Stimulated activated CD4-positive, alpha-beta T cell treated with anti-CD3 and anti-CD28 coated beads, Interleukin-2, amount 100 ng/mL, for 4 hours (primary cell): Measurements from ENCODE around the gene RHBDF1.
A peak's percentile ranks its signal among the peaks of the same experiment; 100 is the strongest.

Experiments
- DNase-seq: peaks from one replicate; pipeline ENCODE4 v3.0.0-alpha.2; 2020; ENCODE audit warnings: low read depth

The RHBDF1 gene, protein sequence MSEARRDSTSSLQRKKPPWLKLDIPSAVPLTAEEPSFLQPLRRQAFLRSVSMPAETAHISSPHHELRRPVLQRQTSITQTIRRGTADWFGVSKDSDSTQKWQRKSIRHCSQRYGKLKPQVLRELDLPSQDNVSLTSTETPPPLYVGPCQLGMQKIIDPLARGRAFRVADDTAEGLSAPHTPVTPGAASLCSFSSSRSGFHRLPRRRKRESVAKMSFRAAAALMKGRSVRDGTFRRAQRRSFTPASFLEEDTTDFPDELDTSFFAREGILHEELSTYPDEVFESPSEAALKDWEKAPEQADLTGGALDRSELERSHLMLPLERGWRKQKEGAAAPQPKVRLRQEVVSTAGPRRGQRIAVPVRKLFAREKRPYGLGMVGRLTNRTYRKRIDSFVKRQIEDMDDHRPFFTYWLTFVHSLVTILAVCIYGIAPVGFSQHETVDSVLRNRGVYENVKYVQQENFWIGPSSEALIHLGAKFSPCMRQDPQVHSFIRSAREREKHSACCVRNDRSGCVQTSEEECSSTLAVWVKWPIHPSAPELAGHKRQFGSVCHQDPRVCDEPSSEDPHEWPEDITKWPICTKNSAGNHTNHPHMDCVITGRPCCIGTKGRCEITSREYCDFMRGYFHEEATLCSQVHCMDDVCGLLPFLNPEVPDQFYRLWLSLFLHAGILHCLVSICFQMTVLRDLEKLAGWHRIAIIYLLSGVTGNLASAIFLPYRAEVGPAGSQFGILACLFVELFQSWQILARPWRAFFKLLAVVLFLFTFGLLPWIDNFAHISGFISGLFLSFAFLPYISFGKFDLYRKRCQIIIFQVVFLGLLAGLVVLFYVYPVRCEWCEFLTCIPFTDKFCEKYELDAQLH

DNA sequence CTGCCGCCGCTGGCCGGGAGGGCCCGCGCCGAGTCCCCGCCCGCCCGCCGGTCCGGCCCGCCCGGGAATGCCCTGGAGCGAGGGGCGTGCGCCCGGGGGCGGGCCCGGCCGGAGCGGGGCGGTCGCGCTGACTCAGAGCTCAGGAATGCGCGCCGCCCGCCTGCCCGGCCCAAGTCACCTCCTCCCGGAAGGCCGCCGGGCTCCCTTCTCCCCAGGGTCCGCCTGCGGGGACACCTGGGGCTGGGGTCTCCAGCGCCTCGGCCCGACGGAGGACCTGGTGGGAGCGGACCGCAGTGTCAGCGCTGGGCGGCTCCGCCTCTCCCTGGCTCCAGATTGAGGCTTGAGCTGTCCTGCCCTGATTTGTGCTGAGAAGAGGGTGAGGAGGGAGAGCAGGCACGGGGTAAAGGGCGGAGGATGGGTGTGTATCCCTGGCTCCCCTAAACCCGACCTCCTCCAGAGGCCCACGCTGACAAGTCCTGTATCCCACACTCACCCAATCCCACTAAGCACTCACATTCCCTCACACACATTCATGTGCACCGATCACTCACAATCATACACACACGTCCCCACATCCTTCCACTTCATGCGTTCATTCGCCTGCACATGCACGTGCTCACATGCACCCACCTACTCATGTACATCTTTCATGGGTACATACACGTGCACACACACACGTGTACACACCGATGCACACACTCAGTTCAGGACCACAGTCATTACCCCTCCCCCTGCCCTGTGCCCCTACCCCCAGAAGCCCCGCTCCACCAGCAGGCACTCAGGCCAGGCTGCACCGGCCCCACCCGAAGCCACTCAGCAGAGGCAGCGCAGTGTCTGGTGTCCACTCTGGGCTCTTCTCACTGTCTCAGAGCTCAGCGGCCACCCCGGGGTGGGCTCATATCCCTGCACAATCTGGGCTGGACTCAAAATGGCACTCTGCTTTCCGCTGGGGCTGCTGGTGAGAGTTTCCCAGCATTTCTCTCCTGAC is at the start of gene RHBDF1:
RHBDF1 (minus strand) TSS at position 71 of the 988 bp plus-strand sequence. CDS start 7,616 bp downstream, outside the sequence.
- DNase-seq, result no peak

DNA sequence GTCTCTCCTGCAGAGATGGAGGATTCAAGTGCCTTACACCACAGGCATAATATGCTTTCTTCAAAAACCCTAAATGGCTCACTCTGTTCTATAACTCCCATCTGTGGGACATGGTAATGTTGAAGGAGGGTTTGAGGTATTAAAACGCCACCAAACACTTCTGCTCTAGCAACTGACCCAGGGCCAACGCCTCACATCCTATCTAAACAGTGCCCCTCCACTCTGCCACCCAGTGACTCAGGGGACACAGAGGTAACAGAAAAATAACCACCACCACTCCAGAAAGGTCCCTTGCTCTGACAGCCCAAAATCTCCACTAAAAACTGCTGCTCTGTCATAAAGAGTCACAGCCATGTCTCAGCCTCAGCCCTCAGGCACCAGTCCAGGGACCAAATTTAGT is 48.3 kb upstream of the RHBDF1 start:
- no peak for DNase-seq

DNA sequence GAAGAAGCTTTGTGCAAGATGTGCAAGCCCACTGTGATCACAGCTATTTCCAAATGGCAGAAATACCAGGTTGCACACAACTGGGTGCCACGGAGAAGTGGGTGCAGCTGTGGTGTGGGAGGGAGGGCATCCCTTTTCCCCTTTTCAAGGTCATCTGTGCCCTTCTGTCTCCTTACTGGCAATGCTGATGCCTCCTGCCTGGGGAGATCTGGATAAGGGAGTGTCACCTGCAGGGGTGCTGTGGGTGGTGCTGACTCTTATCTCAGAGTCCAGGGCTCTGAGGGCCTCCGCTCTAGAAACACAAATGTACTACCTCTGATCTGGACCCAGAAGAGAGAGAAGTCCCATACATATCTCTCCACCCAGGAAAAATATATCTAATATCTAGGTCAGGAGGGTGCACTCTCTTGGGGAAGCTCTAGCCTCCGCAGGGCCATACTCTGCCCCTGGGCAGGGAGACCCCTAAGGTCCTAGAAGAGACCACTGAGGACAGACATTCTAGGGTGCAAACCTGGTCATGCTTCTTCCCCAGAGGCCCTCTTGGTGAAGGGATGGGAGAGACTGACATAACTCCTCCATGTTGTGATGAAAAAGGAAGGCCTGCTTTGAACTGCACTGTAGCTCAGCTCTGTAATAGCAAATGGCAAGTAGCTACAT is 47.5 kb upstream of the RHBDF1 start:
- DNase-seq, result no peak

DNA sequence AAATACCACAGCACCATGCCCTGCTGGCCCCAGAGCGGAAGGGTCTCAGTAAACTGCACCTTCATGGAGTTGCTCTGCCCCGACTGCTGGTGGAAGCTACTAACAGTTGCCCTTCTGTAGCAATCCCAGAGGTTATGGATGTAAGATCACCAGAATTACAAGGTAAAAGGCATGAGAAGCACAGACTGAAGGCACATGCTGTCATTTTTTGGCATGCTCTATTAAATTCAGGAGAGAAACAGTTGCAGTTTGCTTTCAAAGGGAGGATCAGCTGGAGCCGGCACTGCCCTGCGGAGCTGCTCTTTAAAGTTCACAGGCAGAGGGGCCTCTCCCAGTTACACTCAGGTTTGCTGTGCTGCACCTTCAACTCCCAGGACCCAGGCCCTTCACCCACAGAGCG is 46.9 kb upstream of the RHBDF1 start:
- DNase-seq, result no peak

DNA sequence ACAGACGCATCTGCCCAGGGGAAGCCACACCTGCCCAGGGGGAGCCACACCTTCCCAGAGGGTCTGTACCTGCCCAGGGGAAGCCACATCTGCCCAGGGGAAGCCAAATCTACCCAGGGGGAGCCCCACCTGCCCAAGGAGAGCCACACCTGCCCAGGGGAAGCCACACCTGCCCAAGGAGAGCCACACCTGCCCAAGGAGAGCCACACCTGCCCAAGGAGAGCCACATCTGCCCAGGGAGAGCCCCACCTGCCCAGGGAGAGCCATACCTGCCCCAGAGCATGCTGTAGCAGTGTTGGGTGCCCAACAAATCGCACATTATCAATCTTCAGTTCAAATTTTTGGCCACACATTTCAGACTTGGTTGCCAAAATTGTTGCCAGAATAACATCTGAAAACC is 46.4 kb upstream of the RHBDF1 start:
- no peak for DNase-seq

DNA sequence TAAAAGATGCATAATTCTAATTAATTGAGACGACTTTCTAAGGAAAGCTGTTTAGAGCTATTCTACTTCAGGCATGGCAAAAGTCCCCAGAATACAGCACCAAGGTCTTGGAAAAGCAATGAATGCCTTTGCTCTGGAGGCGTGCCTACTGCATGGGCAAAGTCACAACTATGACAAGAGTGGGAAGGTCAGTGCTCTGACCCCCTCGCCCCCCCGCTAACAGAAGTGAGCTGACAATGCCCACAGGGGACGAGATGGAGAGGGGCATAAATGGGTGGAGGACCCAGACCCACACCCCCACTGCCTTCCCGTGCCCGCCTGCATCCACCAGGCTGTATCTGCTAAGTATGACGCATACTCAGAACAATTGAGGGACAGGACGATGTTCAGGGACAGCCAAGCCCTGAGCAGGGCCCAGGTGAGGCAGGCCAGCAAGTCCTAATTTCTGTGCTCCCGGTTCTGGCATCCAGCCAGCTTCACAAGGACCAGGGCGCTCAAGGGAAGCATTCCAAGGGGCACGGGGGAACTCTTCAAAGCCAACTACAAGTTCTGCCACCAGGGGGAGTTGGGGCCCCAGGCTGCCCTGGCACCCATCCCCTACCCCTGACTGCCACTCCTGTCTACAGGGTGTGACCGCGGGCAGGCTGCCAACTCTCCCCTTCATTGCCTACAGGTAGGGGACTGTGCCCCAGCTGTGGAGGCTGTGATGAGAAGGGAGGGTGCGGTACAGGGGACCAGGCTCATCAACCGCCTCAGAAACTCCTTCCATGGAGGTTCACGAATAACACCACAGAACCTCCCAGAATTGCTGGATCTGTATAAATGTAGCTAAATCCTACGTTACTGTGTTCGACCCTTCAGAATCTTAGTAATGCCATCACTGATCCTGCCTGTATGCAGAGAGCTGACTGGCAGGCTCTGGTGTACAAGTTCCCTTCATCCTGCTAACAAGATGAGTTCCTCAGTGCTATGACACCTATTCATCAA is 45.2 kb upstream of the RHBDF1 start:
- DNase-seq, result peak; percentile 53

DNA sequence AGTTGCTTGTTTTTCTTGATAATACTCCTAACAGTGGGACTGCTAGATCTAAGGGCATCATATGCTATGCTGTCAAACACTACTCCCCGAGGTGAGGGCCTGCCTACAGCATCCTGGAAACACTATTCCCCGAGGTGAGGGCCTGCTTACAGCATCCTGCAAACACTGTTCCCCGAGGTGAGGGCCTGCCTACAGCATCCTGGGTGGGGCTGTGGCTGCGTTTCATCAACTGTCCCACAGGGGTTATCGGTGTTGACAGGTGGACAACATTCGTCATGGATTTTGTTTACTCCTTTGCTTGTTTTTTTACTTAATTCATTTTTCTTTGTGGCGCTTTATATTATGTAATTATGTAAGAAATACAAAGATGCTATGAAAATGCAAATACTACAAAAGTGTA is 43.6 kb upstream of the RHBDF1 start:
- no peak for DNase-seq

DNA sequence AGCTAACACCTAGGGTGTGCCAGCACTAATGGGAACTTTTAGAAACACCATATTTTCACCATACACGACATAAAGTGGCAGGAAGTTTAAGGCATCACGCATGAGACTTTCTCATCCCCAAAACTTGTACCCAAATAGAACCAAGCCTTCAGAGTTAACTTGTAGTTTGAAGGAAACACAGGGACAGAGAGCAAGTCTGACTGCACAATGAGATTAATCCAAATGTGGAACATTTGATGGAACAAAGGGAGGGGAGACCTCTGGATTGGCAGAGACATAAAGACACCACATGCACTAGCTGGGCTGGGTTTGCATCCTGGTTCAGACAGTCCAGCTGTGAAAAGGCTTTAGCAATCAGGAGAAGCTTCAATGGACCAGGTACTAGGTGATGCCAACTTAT is 41.9 kb upstream of the RHBDF1 start:
- no peak for DNase-seq

DNA sequence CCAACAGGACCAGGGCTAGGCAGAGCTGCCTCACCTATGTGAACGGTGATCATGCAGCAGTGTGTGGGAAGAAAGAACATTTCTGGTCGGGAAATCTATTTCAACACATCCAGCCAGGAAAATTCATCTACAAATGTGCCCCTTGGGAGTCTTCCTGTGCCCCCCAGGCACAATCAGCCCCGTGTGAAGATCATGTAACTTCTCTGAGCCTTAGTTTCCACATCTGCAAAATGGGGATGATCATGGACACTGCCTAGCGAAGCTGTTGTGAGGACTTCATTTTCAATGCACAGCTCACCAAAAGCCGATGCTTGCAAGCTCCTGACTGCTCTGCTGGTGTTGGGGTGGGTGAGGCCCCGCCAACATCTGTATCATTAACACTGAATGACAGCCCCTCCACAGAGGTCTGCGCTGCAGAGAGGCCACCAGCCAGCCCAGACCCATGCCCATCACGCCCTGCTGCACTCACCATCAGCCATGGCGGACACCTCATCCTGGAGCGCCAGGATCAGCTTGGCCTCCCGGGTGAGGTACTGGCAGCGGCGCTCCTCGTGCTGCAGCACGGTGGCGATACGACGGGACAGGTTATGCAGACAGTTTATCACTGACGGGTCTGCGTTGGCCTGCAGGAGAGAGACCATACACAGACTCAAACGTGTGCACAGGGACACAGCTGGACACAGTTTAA is 39.9 kb upstream of the RHBDF1 start:
- DNase-seq, result no peak

DNA sequence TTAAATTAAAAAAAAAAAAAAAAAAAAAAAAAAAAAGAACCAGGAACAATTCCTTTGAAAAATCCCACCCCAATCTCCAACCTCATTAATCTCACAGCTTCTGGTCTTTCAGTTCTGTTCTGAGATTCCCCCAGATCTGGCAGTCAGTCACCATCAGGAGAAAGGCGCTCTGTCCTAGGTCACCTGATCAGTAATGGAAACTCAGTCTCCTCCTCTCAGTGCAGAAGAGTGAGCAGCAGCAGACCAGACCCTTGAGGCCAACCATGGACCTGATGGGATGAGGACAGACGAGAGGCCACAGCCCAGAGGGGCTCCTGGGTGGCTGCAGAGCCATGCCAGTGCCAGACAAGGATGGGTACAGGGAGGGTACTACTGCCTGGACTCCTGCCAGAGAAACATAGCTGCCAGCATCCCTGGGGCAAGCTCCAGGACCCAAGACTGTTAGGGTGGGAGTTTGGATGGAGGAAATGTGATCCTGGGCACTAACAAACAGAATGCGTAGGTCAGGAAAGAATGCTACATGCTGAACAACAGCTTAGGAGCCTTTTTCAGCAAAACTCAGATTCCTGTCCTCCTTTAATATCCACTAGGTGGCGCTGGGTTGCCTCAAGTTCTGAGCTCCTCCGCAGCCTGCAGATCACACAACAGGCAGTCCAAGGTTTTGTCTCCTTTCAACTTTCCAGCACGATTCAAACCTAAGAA is 34.3 kb upstream of the RHBDF1 start:
- DNase-seq, result peak; percentile 41

DNA sequence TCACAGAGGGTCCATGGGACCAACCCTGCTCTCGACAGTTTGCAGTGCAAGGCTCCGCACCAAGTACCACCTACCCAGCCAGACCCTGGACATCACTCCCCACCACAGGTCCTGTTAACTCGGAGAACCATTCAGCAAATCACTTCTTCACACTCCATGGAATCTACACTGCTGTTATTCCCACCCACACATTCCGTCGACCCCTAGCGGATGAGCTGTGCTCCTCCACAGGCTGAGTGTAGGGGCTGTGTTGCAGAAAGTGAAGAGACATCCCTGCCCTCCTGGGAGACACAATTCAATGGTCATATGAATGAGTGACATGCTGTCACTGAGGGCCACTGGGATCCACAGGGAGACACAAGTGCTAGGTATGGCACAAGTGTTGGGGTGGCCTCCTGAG is 33.1 kb upstream of the RHBDF1 start:
- no peak for DNase-seq

DNA sequence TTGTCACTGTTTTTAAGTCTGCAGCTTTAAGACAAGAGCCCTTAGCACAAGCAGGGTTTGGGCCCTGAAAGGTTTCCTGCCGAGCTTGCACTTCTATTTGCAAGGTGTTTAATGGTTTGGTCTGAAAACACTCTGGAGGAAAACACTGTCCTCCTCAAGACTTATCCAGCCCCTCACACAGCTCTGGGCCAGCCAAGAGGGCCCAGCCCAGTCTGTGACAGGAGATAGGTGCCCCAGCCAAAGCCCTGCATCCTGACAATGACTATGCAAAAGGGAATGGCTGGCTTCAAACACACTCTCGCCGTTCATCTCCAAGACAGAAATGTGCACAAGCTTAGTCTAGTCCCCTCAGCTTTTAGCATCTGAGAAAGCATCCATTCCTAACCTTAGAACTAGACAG is 32.5 kb upstream of the RHBDF1 start:
- DNase-seq, result no peak

DNA sequence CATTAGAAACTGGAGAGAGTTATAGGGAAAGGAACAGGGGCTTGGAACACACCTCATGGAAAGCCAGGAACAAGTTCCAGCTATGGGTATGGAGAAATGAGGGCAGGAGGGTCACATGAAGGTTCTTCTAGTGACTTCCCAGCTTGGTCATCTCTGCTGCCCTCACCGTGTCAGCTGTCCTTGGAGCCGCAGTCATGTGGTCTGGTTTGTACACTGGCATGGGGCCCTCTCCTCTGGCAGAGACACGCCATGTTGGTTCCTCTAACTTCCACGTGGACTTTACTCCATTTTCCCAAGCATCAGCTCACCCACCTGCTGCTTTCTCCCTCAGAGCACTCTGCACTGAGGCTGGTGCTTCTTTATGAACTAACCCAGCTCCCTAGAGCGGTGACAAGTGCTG is 31.9 kb upstream of the RHBDF1 start:
- no peak for DNase-seq

DNA sequence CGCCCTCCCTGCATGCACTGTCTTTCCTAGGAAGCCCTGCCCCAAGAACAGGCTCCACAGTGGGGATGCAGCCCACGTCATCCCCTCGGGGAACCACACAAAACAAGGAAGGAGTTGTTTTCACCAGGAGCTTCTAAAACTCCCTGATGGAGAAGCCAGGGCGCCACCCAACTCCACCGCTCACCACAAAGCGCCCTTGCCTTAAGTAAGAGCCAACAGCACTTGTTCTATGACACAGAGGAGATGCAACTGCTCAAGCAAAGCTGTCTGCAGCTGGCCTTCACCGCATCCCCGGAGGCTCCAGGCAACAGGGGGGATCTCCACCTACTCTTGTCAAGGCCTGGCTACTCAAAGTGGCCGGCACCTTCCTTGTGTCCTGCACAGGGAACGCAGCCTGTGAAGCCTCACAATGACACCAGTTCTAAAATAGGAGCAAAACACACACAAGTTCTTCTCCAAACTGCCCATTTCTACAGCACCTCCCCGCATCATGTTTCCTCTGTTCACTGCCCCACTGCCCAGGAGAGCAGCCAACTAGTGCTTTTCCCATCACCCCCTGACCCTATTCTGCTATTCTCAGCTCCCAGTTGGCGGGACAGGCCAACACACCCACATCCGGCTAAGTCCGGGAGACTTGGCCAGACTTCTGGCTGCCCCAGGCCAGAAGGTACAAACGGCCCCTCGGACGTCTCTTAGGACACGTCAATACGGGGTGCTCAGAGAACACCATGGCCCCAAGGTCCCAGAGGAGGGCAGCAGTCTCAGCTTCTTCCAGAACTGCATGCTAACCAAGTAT is 29.8 kb upstream of the RHBDF1 start:
- DNase-seq, result no peak

DNA sequence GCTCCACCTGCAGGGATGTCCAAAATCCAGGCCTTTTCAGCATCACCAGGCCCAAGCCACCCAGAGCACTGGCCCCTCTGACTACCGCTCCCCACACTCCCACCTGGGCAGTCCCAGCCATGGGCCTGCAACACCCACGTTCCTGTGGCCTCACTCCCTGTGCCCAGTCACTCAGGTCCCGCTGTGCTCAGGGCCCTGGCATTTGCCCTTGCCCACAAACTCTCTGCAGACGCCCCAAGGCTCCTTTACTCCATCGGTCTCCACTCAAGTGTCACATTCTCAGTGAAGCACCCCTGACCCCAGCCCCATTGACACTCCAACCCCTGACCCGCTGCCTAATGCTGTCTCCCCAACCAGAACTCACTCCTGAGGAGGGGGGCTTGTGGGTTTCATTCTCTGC is 29.2 kb upstream of the RHBDF1 start:
- no peak for DNase-seq

DNA sequence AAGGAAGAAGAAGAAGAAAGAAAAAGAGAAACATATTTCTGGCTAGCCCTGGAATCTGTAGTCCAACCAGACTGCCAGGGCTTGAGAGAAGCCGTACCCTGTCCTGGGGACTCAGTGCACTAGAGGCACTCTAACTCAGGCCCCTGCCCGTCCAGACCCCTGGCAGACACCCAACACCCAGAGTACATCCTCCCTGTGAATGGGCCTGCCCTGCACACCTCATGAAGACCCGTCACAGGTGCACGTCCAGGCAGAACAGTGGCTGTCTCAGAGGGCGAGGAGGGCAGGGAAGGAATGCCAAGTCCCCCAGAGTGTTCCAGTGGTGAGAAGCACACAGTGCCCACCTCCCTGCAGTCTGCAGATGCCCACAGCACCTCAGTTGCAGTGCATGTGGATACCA is 28.6 kb upstream of the RHBDF1 start:
- DNase-seq, result no peak

DNA sequence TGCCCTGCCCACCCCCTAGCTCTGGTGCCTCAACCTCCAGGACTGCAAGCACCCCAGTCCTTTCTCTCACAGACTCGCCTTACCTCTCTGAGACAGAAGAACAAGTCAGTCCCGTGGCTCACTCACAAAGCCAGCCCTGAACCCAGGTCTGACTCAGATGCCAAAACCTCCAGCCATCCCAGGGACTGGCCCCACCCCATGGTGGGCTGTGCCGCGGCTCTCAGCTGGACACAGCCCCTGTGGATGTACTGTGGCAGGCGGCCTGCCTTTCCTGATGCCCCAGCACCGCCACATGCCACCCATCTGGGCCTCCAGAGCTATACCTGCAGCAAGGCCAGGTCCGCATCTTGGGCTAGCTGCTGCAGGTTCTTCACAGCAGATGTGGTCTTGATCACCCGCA is 25.4 kb upstream of the RHBDF1 start:
- DNase-seq, result no peak

DNA sequence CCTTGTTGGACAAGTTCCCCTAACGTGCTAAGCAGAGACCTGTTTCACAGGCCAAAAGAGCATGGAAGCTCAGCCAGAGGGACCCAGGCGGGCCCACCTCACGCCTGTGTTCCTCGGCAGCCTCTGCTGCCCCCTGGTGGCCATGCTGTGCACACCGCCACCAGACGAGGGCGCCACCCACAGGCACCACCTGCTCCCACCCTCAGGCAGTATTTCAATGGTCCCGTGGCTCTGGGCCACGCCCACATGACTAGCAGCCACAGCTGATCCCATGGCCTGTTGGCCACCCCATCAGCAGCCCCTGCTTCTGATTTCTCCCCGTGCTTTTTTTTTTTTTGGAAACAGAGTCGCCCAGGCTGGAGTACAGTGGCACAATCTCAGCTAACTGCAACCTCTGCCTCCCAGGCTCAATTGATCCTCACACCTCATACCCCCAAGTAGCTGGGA is 24.5 kb upstream of the RHBDF1 start:
- DNase-seq, result peak; percentile 80
